Mesothelial cell of epicardium (in vitro differentiated cells): ENCODE measurements around the gene RBMS1. TPM values are rescaled to one million over a fixed set of nuclear protein-coding genes. Genes with fewer than 3 reads are reported as not detected.

Experiments used
- DNase-seq, 2 experiments: peaks; one replicate each; pipeline ENCODE4 v3.0.0; 2021; ENCODE audit warnings: low spot score in 2 of 2; ENCODE audit not compliant: unreplicated experiment in 2 of 2
- H3K27ac Mint-ChIP-seq: 2 replicates; pipeline ENCODE4 v1.8.0; 2021; ENCODE audit warnings: mixed read lengths
- H3K27me3 Mint-ChIP-seq: 2 replicates; pipeline ENCODE4 v1.8.0; 2021; ENCODE audit warnings: low read depth, mixed read lengths
- H3K36me3 Mint-ChIP-seq: 2 replicates; pipeline ENCODE4 v1.8.0; 2021; ENCODE audit warnings: mixed read lengths
- H3K4me1 Mint-ChIP-seq: 2 replicates; pipeline ENCODE4 v1.8.0; 2021; ENCODE audit warnings: mixed read lengths
- H3K4me3 Mint-ChIP-seq: 2 replicates; pipeline ENCODE4 v1.8.0; 2021; ENCODE audit warnings: mild to moderate bottlenecking, moderate library complexity, mixed read lengths
- H3K9me3 Mint-ChIP-seq: 2 replicates; pipeline ENCODE4 v1.8.0; 2021; ENCODE audit warnings: mixed read lengths
- total RNA-seq: library from RNA; stranded (reverse); gene quantifications from 3 replicates; pipeline ENCODE4 v1.2.1, GENCODE V29; 2021
- TF ChIP-seq, protein P1 (sequence below): fragments of 200-600 bp; sonication (generic); IDR thresholded peaks from one replicate; pipeline ENCODE4 v1.5.0; 2021; ENCODE audit warnings: antibody characterized with exemption; ENCODE audit not compliant: unreplicated experiment

Gene RBMS1
- total RNA-seq, 1 donor from 2014 or later: 128 TPM

DNA sequence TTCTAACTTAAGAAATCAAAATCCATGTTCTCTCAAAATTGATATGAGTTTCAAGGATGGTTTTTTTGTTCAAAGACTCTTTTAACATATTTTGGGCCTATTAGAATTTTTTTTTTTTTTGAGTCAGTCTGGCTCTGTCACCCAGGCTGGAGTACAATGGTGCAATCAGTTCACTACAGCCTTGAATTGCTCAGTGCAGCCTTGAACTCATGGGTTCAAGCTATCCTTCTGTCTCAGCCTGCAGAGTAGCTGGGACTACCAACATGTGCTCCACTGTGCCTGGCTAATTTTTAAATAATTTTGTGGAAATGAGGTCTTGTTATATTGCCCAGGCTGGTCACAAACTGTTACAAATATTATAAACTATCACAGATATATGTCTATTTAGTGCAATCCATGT, 40.6 kb upstream of the RBMS1 start:
- no peak for DNase-seq
- Mint-ChIP-seq H3K9me3 (peaks cover 4% of the 10 kb centered on the region), H3K27me3 (no peaks in the 10 kb centered on the region), H3K36me3 (no peaks in the 10 kb centered on the region), H3K27ac (no peak overlapping the region), H3K4me1 (peaks cover 17% of the 10 kb centered on the region), H3K4me3 (no peak overlapping the region)
- TF ChIP-seq, protein P1, sequence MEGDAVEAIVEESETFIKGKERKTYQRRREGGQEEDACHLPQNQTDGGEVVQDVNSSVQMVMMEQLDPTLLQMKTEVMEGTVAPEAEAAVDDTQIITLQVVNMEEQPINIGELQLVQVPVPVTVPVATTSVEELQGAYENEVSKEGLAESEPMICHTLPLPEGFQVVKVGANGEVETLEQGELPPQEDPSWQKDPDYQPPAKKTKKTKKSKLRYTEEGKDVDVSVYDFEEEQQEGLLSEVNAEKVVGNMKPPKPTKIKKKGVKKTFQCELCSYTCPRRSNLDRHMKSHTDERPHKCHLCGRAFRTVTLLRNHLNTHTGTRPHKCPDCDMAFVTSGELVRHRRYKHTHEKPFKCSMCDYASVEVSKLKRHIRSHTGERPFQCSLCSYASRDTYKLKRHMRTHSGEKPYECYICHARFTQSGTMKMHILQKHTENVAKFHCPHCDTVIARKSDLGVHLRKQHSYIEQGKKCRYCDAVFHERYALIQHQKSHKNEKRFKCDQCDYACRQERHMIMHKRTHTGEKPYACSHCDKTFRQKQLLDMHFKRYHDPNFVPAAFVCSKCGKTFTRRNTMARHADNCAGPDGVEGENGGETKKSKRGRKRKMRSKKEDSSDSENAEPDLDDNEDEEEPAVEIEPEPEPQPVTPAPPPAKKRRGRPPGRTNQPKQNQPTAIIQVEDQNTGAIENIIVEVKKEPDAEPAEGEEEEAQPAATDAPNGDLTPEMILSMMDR: no peak

DNA sequence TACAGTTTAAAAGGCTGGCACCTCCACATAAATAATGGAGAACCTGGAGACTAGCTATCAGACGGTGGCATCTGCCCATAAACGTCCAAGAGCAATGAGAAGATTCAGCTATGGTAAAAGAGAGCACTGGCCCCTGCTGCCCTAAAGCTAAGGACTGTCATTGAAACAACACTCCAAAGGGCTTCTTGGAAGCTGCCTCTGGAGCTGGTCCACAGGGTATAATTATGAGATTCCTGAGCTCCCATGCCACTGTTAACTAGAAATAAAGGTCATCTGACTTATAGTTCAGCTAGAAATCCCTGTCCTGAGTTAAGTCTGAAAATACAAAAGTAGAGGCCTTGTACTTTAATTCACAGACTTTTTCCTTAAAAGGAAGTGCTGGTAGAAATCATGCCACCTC, 39.9 kb upstream of the RBMS1 start:
- H3K4me3 Mint-ChIP-seq: no peak overlapping the region
- H3K9me3 Mint-ChIP-seq: peaks cover 4% of the 10 kb centered on the region
- no peaks in the 10 kb centered on the region for H3K36me3 Mint-ChIP-seq
- TF ChIP-seq, protein P1: no peak
- peak overlapping the region; percentile 41 for H3K27ac Mint-ChIP-seq
- no peak for DNase-seq
- H3K27me3 Mint-ChIP-seq: no peaks in the 10 kb centered on the region
- H3K4me1 Mint-ChIP-seq: peaks cover 17% of the 10 kb centered on the region

DNA sequence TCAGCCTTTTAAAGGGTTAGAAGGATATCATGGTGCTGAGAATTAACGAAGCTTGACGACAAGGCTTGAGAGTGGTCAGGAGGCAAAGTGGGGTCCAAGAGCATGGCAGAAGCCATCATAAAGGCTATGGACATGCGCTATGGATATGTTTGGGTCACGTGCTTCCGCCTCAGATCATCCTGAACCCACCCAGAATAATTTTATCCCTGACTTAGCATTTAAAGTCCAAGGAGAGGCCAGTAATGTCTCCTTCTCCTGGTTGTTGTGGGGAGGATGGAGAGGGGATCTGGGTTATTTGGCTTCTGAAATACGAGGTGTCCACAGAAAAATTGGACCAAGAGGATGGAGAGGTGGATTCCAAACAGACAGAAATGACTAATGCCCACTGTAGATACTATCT, 38.8 kb upstream of the RBMS1 start:
- H3K9me3 Mint-ChIP-seq: peaks cover 4% of the 10 kb centered on the region
- H3K36me3 Mint-ChIP-seq: no peaks in the 10 kb centered on the region
- peaks cover 17% of the 10 kb centered on the region for H3K4me1 Mint-ChIP-seq
- no peak for DNase-seq
- no peak overlapping the region for H3K4me3 Mint-ChIP-seq
- H3K27me3 Mint-ChIP-seq: no peaks in the 10 kb centered on the region
- TF ChIP-seq, protein P1: no peak
- H3K27ac Mint-ChIP-seq: no peak overlapping the region

DNA sequence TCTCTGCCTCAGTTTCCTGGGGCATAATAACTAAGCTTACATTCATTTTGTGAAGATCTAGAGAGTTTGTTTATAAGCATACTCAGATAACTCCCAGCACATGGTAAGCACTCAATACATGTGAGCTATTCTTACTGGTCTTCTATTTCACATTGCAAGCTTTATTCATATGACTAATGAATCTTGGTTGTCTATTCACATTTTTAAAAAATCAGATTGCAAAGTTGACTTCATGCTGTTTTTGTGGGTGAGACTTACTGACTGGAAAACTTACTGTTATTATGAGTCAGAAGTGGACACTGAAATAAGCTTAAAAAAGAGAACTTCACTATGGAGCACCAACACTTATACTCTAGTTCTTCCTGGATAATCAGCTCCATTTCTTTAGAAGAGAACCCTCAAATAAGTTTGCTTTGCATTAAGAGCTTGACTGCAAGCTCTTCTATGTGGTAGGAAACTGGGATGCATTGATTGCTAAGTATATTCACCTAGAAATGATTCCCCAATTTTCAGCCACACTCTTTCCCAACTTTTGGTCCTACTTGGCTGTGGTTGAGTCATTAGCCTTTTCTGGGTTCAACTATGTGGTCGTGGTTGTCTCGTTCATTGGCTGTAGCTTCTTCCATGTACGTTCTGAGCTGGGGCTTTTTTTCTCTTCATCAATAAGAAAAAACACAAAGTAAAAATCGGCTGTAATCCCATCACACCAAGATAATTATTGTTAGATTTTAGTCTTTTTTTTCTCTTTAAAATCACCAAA, 29.5 kb upstream of the RBMS1 start:
- Mint-ChIP-seq H3K4me1 (peaks cover 6% of the 10 kb centered on the region), H3K9me3 (no peaks in the 10 kb centered on the region), H3K4me3 (no peak overlapping the region), H3K27ac (no peak overlapping the region), H3K27me3 (no peaks in the 10 kb centered on the region), H3K36me3 (no peaks in the 10 kb centered on the region)
- DNase-seq: no peak
- TF ChIP-seq, protein P1: no peak

DNA sequence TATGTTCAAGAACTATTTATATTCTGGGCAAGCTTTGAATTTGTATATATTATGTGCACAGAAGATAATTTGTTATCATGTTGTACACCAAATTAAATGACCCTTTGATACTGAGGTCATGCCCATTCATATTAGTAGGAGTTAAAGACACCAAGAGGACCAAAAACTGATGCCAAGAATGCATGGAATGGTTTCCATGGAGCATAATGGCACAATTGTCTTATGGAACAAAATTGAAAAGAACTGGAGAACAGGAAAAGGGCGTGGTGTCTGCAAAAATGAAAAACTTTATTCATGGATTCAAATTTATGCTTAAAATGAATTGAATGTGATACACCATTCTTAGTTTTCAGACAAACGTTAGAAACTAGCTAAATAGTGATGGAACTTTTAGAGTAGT, 24.1 kb upstream of the RBMS1 start:
- H3K27me3 Mint-ChIP-seq: no peaks in the 10 kb centered on the region
- H3K9me3 Mint-ChIP-seq: no peaks in the 10 kb centered on the region
- H3K4me1 Mint-ChIP-seq: peaks cover 9% of the 10 kb centered on the region
- H3K4me3 Mint-ChIP-seq: no peak overlapping the region
- no peak for DNase-seq
- no peaks in the 10 kb centered on the region for H3K36me3 Mint-ChIP-seq
- H3K27ac Mint-ChIP-seq: no peak overlapping the region
- TF ChIP-seq, protein P1: no peak
